Spleen (tissue), 11 donors: Measurements from ENCODE around the gene SRPRA. TPM values are rescaled to one million over a fixed set of nuclear protein-coding genes. Genes with fewer than 3 reads are reported as not detected.

ENCODE experiments used
- DNase-seq: peaks from one replicate; pipeline ENCODE4 v3.0.0-alpha.2; 2020
- H3K27ac ChIP-seq, 8 donors: fragments of 200-600 bp; sonication (generic) in 7 of 8; 1 replicate in 4 of 8; 2 replicates in 4 of 8; pipeline versions ENCODE4 v1.5.0 to v1.8.0; 2016 to 2021; ENCODE audit warnings: inconsistent platforms in 4 of 8, mild to moderate bottlenecking in 4 of 8, moderate library complexity in 1 of 8
- H3K27me3 ChIP-seq, 7 donors: fragments of 200-600 bp; sonication (generic) in 6 of 7; replicated peaks in 1 of 7; 1 replicate in 4 of 7; 2 replicates in 3 of 7; pipeline versions ENCODE4 v1.5.0 to v1.8.0; 2016 to 2021; ENCODE audit warnings: inconsistent platforms in 3 of 7, mild to moderate bottlenecking in 1 of 7
- H3K36me3 ChIP-seq, 6 donors: fragments of 200-600 bp; sonication (generic) in 5 of 6; 1 replicate in 4 of 6; 2 replicates in 2 of 6; pipeline versions ENCODE4 v1.5.0 to v1.8.0; 2016 to 2021; ENCODE audit warnings: inconsistent platforms in 2 of 6
- H3K4me1 ChIP-seq, 6 donors: fragments of 200-600 bp; sonication (generic) in 5 of 6; 1 replicate in 3 of 6; 2 replicates in 3 of 6; pipeline versions ENCODE4 v1.5.0 to v1.8.0; 2016 to 2021; ENCODE audit warnings: inconsistent platforms in 3 of 6
- H3K4me3 ChIP-seq, 8 donors: fragments of 200-600 bp; sonication (generic) in 7 of 8; 1 replicate in 4 of 8; 2 replicates in 4 of 8; pipeline versions ENCODE4 v1.5.0 to v1.8.0; 2016 to 2021; ENCODE audit warnings: inconsistent platforms in 4 of 8, mild to moderate bottlenecking in 4 of 8, moderate library complexity in 2 of 8
- H3K9me3 ChIP-seq, 8 donors: fragments of 200-600 bp; sonication (generic) in 7 of 8; 1 replicate in 4 of 8; 2 replicates in 4 of 8; pipeline versions ENCODE4 v1.5.0 to v1.8.0; 2016 to 2021; ENCODE audit warnings: inconsistent platforms in 4 of 8
- POLR2A ChIP-seq, 3 donors: fragments of 450-650 bp; IDR thresholded peaks; one replicate each; pipeline ENCODE4 v1.5.1; 2017; ENCODE audit warnings: antibody characterized with exemption in 3 of 3, mild to moderate bottlenecking in 1 of 3
- POLR2AphosphoS5 ChIP-seq, 3 donors: sonication (generic); formaldehyde crosslinking; IDR thresholded peaks; one replicate each; pipeline ENCODE4 v1.5.1; 2017; ENCODE audit warnings: antibody characterized with exemption in 3 of 3
- WGBS, 5 donors: extraction: QIAGEN DNeasy Blood & Tissue Kit in 3 of 5; methylation state at CpG; one replicate each; pipeline versions ENCODE4 v1.1.5 to v1.1.7; 2013 to 2018; 5-methylcytosine and 5-hydroxymethylcytosine counted together
- intact Hi-C: fragments of 100-400 bp; cut with DNase I; formaldehyde crosslinking; loops from one replicate; pipeline ENCODE4 v1.15.0; 2023; ENCODE audit warnings: low total_unique reads
- polyA plus RNA-seq, 3 donors: library from polyadenylated mRNA; stranded (reverse); fragments of 200-250 nt; gene quantifications; one replicate each; pipeline ENCODE4 v1.2.1, GENCODE V29; 2013
- total RNA-seq, 7 donors: library from RNA; depleted of rRNA in 3 of 7; stranded (reverse); fragments of >200 nt in 3 of 7; fragmentation: NEBNext Ultra II Directional in 4 of 7; extraction: Animal tissue kit (Norgen Biotek cat#: 25700) in 4 of 7; gene quantifications; one replicate each; pipeline versions ENCODE4 v1.1.0 to v1.2.1, GENCODE V29; 2016 to 2021
- TF ChIP-seq, protein P1 (sequence below), 11 experiments: fragments of 200-600 bp in 7 of 11; fragments of 450-650 bp in 4 of 11; sonication (generic) in 4 of 11; IDR thresholded peaks in 8 of 11; conservative IDR thresholded peaks in 3 of 11; 1 replicate in 7 of 11; 2 replicates in 4 of 11; pipeline versions ENCODE4 v1.4.0 to v1.8.0; 2016 to 2021; ENCODE audit warnings: antibody characterized with exemption in 11 of 11, inconsistent platforms in 4 of 11, mild to moderate bottlenecking in 1 of 11
- donor health status: healthy with polysubstance abuse.
- donor health status: DM: no; HTN: no; CAD: no; lungs with moderate emphysema.
- donor health status: DM: no; HTN: no; CAD: no.
- donor health status: Bipolar disorder and iron deficiency.
- donor health status: healthy.
- donor health status: DM: no; HTN: no; CAD: no.
- donor health status: DM: yes; HTN: yes; CAD: no.

SRPRA gene
- total and polyA plus RNA-seq, 10 donors: 30.9 to 130 (median 110) TPM

DNA sequence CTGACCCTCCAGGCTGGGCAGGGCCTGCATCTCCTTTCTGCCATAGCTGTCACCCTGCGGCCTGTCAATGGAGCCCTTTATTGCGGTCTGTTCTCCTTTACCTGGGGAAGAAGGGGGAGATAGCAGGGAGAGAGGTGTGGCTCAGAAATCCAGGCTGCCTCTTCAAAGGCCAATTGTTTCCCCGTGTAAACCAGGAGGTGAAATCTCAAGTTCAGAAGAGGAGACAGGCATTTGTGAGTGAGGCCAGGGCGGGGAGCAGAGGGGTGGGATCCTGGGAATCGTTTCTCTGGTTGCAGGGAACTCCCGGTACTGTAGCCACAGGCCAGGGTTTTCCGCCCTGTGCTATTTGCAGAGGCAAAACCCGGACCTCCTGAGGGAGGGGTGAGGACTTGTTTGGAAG is 44.3 kb upstream of the SRPRA start:
- H3K27ac ChIP-seq: peak overlapping the region in 2 of 8 donors; percentile 88 to 89
- H3K4me1 ChIP-seq: peaks cover 19 to 83% (median 45%) of the 10 kb centered on the region in 6 donors
- no peaks in the 10 kb centered on the region for H3K27me3 ChIP-seq
- H3K9me3 ChIP-seq: no peaks in the 10 kb centered on the region
- DNase-seq: no peak
- H3K36me3 ChIP-seq: peaks cover 0 to 70% (median 17%) of the 10 kb centered on the region in 6 donors
- 83 to 92% (median 85%) methylated on average over 8 of the region's 8 CpGs for WGBS, 5 donors
- intact Hi-C loops: no loop called here
- no peak for TF ChIP-seq POLR2A (IDR thresholded peaks at IDR 0.05)
- TF ChIP-seq POLR2AphosphoS5 (IDR thresholded peaks at IDR 0.05): no peak
- TF ChIP-seq, protein P1, sequence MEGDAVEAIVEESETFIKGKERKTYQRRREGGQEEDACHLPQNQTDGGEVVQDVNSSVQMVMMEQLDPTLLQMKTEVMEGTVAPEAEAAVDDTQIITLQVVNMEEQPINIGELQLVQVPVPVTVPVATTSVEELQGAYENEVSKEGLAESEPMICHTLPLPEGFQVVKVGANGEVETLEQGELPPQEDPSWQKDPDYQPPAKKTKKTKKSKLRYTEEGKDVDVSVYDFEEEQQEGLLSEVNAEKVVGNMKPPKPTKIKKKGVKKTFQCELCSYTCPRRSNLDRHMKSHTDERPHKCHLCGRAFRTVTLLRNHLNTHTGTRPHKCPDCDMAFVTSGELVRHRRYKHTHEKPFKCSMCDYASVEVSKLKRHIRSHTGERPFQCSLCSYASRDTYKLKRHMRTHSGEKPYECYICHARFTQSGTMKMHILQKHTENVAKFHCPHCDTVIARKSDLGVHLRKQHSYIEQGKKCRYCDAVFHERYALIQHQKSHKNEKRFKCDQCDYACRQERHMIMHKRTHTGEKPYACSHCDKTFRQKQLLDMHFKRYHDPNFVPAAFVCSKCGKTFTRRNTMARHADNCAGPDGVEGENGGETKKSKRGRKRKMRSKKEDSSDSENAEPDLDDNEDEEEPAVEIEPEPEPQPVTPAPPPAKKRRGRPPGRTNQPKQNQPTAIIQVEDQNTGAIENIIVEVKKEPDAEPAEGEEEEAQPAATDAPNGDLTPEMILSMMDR (IDR thresholded peaks at IDR 0.05 in 8 of 11, conservative IDR thresholded peaks at IDR 0.05 in 3 of 11): no peak
- H3K4me3 ChIP-seq: no peak overlapping the region

- Histone ChIP-seq H3K27me3 (no peaks in the 10 kb centered on the region), H3K9me3 (no peaks in the 10 kb centered on the region), H3K4me3 (no peak overlapping the region), H3K36me3 (peaks cover 0 to 78% (median 17%) of the 10 kb centered on the region in 6 donors), H3K4me1 (peaks cover 14 to 83% (median 41%) of the 10 kb centered on the region in 6 donors), H3K27ac (peak overlapping the region in 7 of 8 donors; percentile 37 to 89 (median 79))
- intact Hi-C loops: no loop called here
- 52 to 80% (median 69%) methylated on average over 14 of the region's 14 CpGs for WGBS, 5 donors
- no peak for TF ChIP-seq POLR2A (IDR thresholded peaks at IDR 0.05)
- TF ChIP-seq POLR2AphosphoS5 (IDR thresholded peaks at IDR 0.05): no peak
- TF ChIP-seq, protein P1 (IDR thresholded peaks at IDR 0.05 in 8 of 11, conservative IDR thresholded peaks at IDR 0.05 in 3 of 11): peak in 5 of 11 experiments; percentile 5 to 56 (median 40)
- no peak for DNase-seq
Observed at GRCh38 chr11:126311401-126312291, 43.0 kb upstream of the SRPRA start.

GRCh38 chr11:126310992-126311310 is 42.3 kb upstream of the SRPRA start:
- TF ChIP-seq POLR2A (IDR thresholded peaks at IDR 0.05): no peak
- TF ChIP-seq, protein P1 (IDR thresholded peaks at IDR 0.05 in 8 of 11, conservative IDR thresholded peaks at IDR 0.05 in 3 of 11): no peak
- no peak for TF ChIP-seq POLR2AphosphoS5 (IDR thresholded peaks at IDR 0.05)
- Histone ChIP-seq H3K4me3 (no peak overlapping the region), H3K27me3 (no peaks in the 10 kb centered on the region), H3K36me3 (peaks cover 0 to 82% (median 17%) of the 10 kb centered on the region in 6 donors), H3K9me3 (no peaks in the 10 kb centered on the region), H3K4me1 (peaks cover 14 to 83% (median 45%) of the 10 kb centered on the region in 6 donors), H3K27ac (peak overlapping the region in 7 of 8 donors; percentile 37 to 89 (median 79))
- DNase-seq: no peak
- 49 to 74% (median 54%) methylated on average over 5 to 6 of the region's 6 CpGs for WGBS, 5 donors
- intact Hi-C loops: no loop called here
